A549 (cell line): ENCODE data around the gene ARF5.

Experiments
- CBX8 ChIP-seq: fragments of 200-600 bp; sonication (generic); IDR thresholded peaks from 2 replicates; pipeline ENCODE4 v1.6.1; 2016
- CHD2 ChIP-seq: fragments of 150-350 bp; IDR thresholded peaks from 2 replicates; pipeline ENCODE4 v1.6.1; 2014; ENCODE audit warnings: low read length; ENCODE audit not compliant: partially characterized antibody
- CTCF ChIP-seq: fragments of >200 bp; sonication (Bioruptor Twin); formaldehyde crosslinking; IDR thresholded peaks from 3 replicates; pipeline ENCODE4 v1.5.1; 2016
- EP300 ChIP-seq, 2 experiments: fragments of >200 bp; sonication (Bioruptor Twin); formaldehyde crosslinking; IDR thresholded peaks; 2 replicates in 1 of 2; 3 replicates in 1 of 2; pipeline ENCODE4 v1.6.1; 2016 to 2017
- KDM5A ChIP-seq: fragments of 200-600 bp; sonication (generic); IDR thresholded peaks from 2 replicates; pipeline ENCODE4 v1.6.1; 2016; ENCODE audit warnings: antibody characterized with exemption, mild to moderate bottlenecking
- MAX ChIP-seq: IDR thresholded peaks from 2 replicates; pipeline ENCODE4 v1.6.1; 2012
- POLR2A ChIP-seq: IDR thresholded peaks from 2 replicates; pipeline ENCODE4 v1.6.1; 2012; ENCODE audit warnings: mild to moderate bottlenecking, low read length
- RNF2 ChIP-seq: fragments of 200-600 bp; sonication (generic); IDR thresholded peaks from 2 replicates; pipeline ENCODE4 v1.6.1; 2016; ENCODE audit warnings: low read depth, mild to moderate bottlenecking, antibody characterized with exemption, moderate library complexity, borderline replicate concordance
- USF2 ChIP-seq: fragments of 450-650 bp; IDR thresholded peaks from 2 replicates; pipeline ENCODE4 v1.6.1; 2014; ENCODE audit warnings: antibody characterized with exemption
- TF ChIP-seq, protein P1 (sequence below): fragments of 200-600 bp; sonication (generic); IDR thresholded peaks from 2 replicates; pipeline ENCODE4 v1.6.1; 2016; ENCODE audit warnings: antibody characterized with exemption, mild to moderate bottlenecking, moderate library complexity

DNA sequence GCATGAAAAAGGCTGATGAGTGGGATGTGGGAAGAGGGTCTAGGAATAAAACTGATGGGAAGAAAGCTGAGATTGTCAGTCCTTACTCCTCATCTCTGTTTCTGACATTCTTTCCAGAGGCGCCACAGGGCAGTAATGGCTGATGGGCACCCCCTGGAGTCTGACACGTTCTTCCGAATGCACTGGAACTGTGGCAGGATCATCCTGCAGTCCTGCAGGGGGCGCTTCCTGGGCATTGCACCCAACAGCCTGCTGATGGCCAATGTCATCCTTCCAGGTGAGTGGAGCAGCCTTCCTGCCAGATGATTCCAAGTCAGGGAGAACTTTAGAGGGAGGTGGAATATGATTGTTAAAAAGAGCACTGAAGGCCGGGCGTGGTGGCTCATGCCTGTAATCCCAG is 10.1 kb downstream of the ARF5 start:
- TF ChIP-seq USF2 (no peak), CTCF (no peak), CBX8 (no peak), POLR2A (no peak), RNF2 (no peak), KDM5A (no peak), CHD2 (no peak), MAX (no peak), EP300 (IDR thresholded peaks at IDR 0.05) (no peak)
- TF ChIP-seq, protein P1, sequence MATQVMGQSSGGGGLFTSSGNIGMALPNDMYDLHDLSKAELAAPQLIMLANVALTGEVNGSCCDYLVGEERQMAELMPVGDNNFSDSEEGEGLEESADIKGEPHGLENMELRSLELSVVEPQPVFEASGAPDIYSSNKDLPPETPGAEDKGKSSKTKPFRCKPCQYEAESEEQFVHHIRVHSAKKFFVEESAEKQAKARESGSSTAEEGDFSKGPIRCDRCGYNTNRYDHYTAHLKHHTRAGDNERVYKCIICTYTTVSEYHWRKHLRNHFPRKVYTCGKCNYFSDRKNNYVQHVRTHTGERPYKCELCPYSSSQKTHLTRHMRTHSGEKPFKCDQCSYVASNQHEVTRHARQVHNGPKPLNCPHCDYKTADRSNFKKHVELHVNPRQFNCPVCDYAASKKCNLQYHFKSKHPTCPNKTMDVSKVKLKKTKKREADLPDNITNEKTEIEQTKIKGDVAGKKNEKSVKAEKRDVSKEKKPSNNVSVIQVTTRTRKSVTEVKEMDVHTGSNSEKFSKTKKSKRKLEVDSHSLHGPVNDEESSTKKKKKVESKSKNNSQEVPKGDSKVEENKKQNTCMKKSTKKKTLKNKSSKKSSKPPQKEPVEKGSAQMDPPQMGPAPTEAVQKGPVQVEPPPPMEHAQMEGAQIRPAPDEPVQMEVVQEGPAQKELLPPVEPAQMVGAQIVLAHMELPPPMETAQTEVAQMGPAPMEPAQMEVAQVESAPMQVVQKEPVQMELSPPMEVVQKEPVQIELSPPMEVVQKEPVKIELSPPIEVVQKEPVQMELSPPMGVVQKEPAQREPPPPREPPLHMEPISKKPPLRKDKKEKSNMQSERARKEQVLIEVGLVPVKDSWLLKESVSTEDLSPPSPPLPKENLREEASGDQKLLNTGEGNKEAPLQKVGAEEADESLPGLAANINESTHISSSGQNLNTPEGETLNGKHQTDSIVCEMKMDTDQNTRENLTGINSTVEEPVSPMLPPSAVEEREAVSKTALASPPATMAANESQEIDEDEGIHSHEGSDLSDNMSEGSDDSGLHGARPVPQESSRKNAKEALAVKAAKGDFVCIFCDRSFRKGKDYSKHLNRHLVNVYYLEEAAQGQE = no peak
